Memory B cell (primary cell): ENCODE measurements around the gene SMLR1.
"Not testable (repeated sequence)": the region's sequence is repeated elsewhere in the genome, so short reads cannot be mapped to it uniquely, and the experiment has no call there.

Source experiments
- ATAC-seq: fragments of 150-1000 bp; cut with Tn5 transposase; 2 replicates; pipeline ENCODE4 v1.10.0; 2021; ENCODE audit warnings: low read depth, mild to moderate bottlenecking, moderate library complexity
- DNase-seq, 2 donors: peaks; one replicate each; pipeline ENCODE4 v3.0.0; 2022; ENCODE audit warnings: low spot score in 2 of 2
- H3K27ac Mint-ChIP-seq: one replicate; pipeline ENCODE4 v1.8.0; 2022; ENCODE audit warnings: mild to moderate bottlenecking, moderate library complexity, mixed read lengths
- H3K27me3 Mint-ChIP-seq: one replicate; pipeline ENCODE4 v1.8.0; 2022; ENCODE audit warnings: mixed read lengths
- H3K36me3 Mint-ChIP-seq: one replicate; pipeline ENCODE4 v1.8.0; 2022; ENCODE audit warnings: mild to moderate bottlenecking, mixed read lengths
- H3K4me1 Mint-ChIP-seq: one replicate; pipeline ENCODE4 v1.8.0; 2022; ENCODE audit warnings: mixed read lengths
- H3K4me3 Mint-ChIP-seq: one replicate; pipeline ENCODE4 v1.8.0; 2022; ENCODE audit warnings: mild to moderate bottlenecking, moderate library complexity, mixed read lengths
- H3K9me3 Mint-ChIP-seq: one replicate; pipeline ENCODE4 v1.8.0; 2022; ENCODE audit warnings: mixed read lengths

Gene SMLR1

DNA sequence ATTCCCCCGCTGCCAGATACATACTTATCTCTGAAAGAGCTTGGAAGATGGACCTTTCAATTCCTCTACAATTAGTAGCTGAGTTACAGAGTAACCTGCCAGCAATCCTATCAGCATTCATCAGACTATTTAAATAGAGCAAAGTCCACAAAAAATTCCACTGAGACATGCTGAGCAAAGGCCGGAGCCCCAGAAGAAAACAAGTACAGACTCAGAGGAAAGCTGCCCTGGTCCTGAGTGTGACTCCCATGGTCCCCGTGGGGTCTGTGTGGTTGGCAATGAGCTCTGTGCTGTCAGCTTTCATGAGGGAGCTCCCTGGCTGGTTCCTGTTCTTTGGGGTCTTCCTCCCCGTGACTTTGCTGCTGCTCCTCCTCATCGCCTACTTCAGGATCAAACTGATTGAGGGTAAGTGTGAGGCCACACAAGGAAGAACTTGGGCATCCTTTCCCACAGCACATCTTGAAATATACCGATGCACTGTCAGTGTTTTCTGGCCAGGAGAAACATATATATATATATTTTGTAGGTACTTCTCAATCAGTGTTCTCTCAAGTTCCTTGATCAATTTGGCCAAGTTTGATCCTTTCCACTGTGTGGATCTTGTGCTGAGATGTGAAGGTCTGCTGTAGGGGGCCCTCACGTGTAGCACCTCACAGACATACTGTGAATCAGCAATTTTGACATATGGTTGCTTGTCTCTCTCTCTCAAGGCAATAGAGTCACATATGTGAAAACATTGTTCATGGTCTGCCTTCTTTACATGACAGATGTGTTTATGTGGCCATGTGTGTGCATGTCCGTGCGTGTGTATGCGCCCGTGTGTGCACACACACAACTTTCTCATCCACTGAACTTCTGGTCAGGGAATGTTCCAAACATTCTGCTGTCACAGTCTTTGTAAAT is at the start of gene SMLR1:
Gene SMLR1, plus strand, starts transcription at position 160 of the 903 bp plus-strand sequence. Its CDS starts 8 bp downstream, at position 168.
- peaks cover 2% of the 10 kb centered on the region for H3K27me3 Mint-ChIP-seq
- DNase-seq (no peak), ATAC-seq (no peak)
- no peaks in the 10 kb centered on the region for H3K9me3 Mint-ChIP-seq
- H3K4me3 Mint-ChIP-seq, result no peak within 1 kb of the TSS
- H3K36me3 Mint-ChIP-seq, result no peaks in the 10 kb centered on the region
- H3K4me1 Mint-ChIP-seq, result no peaks in the 10 kb centered on the region
- H3K27ac Mint-ChIP-seq, result no peak within 1 kb of the TSS

DNA sequence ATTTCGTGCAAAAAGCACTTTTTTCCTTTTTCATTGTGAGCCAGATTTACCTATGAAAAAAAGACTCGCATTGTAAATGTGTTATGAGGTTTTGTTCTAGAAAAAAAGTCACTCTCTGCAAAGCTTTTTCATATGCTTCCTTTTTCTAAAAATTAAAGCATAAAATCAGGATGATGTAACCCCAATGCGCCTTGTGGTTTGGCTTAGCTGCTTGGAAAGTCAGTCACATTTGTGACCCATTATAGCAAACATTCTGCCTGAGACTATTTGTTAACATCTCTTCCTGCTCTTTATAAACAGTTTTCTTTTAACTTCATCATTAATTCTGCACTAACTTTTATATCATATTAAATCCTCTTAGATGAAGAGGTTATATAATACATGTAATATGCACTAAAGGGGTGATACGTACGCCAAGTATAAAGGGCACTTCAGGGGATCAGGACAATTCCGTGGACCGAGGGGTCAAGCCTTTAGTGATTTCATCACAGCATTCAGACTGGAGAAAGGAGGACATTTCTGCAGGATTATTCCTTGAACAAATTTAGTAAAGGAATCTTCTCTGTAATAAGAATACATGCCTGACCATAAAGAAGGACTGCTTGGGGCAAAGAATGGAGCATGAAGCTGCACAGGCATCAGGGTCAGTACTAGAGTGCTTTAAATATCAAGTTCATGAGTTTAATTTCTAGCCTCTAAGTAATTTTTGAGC is 48.1 kb upstream of the SMLR1 start:
- Mint-ChIP-seq H3K4me1 (peaks cover 2% of the 10 kb centered on the region), H3K9me3 (no peaks in the 10 kb centered on the region)

GRCh38 chr6:130779658-130780033 is 47.6 kb upstream of the SMLR1 start:
- no peak for DNase-seq
- no peak overlapping the region for H3K27ac Mint-ChIP-seq
- H3K36me3 Mint-ChIP-seq, result no peaks in the 10 kb centered on the region
- ATAC-seq, result no peak
- H3K4me1 Mint-ChIP-seq, result peaks cover 2% of the 10 kb centered on the region
- H3K27me3 Mint-ChIP-seq, result peaks cover 1% of the 10 kb centered on the region
- no peak overlapping the region for H3K4me3 Mint-ChIP-seq
- no peaks in the 10 kb centered on the region for H3K9me3 Mint-ChIP-seq

More for the DNA sequence above, 48.1 kb upstream of the SMLR1 start:
- no peak overlapping the region for H3K27ac Mint-ChIP-seq
- ATAC-seq (no peak), DNase-seq (no peak)
- peaks cover 1% of the 10 kb centered on the region for H3K27me3 Mint-ChIP-seq
- H3K36me3 Mint-ChIP-seq, result no peaks in the 10 kb centered on the region
- no peak overlapping the region for H3K4me3 Mint-ChIP-seq

DNA sequence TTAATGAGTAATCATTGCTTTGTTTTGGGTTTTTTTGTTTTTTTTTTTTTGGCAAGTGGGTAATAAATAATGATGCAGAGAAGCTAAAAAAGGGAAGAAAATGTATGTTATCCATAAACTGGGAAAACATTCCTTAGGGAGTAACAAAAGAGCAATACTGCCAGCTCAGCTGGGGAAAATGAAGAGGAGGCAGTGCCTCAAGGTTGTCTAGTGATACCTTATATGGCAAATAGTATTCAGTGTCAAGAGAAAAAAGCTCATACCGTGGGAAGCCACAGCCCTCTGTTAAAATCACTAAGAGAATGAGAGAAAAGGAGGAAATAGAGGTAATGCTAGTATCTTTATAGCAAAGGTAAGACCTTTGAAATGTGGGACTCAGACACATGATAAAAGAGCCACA is 47.1 kb upstream of the SMLR1 start:
- H3K4me3 Mint-ChIP-seq, result no peak overlapping the region
- peaks cover 1% of the 10 kb centered on the region for H3K27me3 Mint-ChIP-seq
- no peaks in the 10 kb centered on the region for H3K9me3 Mint-ChIP-seq
- ATAC-seq, result no peak
- no peaks in the 10 kb centered on the region for H3K36me3 Mint-ChIP-seq
- H3K4me1 Mint-ChIP-seq, result peaks cover 2% of the 10 kb centered on the region
- no peak overlapping the region for H3K27ac Mint-ChIP-seq
- DNase-seq, result no peak

DNA sequence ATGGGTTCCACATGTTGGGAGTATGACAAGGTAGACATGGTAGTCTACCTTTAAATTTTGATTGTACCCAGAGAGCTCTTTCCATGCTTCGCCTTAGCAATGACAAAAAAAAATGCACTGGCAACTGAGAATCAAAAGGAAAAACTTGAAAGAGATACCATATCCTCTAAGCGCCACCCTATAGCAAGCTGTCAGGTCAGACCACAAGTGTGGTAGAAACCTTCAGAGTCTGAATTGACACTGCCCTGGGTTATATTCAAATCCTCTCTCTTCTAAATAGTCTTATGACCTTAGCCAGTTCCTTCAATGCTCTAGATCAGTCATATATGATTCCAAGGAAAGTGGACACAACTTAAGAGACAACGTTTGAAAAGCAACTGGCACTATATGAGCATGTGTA is 45.6 kb upstream of the SMLR1 start:
- no peak for DNase-seq
- H3K27ac Mint-ChIP-seq, result no peak overlapping the region
- peaks cover 2% of the 10 kb centered on the region for H3K4me1 Mint-ChIP-seq
- ATAC-seq, result no peak
- peaks cover 1% of the 10 kb centered on the region for H3K9me3 Mint-ChIP-seq
- no peak overlapping the region for H3K4me3 Mint-ChIP-seq
- H3K27me3 Mint-ChIP-seq, result peaks cover 3% of the 10 kb centered on the region
- no peaks in the 10 kb centered on the region for H3K36me3 Mint-ChIP-seq

DNA sequence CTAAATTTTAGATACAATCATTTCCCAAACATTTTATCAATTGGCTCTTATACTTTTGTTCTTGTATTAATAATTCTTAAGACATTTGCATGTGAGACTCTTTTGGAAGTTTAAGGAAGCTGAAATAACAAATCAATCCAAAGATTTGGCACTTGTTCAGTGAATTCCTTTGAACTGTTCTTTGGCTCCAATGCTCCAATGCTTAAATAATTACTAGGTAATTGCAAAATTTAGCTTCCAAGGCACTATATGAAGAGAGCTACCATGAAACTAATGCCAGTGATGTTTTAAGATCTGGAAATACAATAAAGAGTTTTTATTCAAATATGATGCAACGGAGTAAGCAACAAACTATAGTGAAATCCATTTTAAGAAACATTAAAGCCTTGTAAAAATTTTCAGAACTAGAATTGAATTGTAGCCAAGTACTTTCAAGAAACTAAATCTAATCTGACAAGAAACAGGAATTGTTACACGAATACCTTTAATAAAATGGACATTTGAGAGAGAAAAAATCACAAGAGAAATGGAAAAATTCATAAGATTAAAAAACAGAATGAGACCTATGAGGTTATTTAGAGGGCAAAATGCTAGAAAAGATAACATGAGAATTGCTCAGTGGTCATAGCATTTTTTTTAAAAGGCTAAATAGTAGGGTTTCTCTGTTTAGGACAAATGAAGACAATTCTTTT is 43.6 kb upstream of the SMLR1 start:
- H3K27me3 Mint-ChIP-seq, result peaks cover 4% of the 10 kb centered on the region
- no peaks in the 10 kb centered on the region for H3K4me1 Mint-ChIP-seq
- ATAC-seq (no peak), DNase-seq (no peak)
- no peak overlapping the region for H3K4me3 Mint-ChIP-seq
- peaks cover 1% of the 10 kb centered on the region for H3K9me3 Mint-ChIP-seq
- H3K36me3 Mint-ChIP-seq, result no peaks in the 10 kb centered on the region
- no peak overlapping the region for H3K27ac Mint-ChIP-seq

- DNase-seq, result no peak
- H3K27ac Mint-ChIP-seq, result no peak overlapping the region
Observed at GRCh38 chr6:130787726-130788500, 39.3 kb upstream of the SMLR1 start.

DNA sequence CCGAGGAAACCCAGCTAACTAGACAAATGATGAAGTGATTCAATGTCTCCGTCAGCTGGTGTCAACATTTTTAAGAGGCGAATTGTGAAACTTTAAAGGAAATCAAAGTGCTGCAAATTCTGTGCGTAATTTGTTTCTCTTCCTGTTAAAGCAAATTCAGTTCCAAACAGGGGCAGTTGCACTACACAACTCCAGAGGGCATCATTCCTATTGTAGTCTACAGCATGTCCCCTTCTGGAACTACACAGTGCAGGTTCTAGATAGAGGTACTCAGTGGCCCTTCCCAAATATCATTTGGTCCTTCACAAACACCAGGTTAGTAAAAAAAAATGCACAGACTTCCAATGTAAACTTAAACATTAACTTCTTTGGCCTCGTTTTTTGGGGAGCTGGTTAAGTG is 38.3 kb upstream of the SMLR1 start:
- peaks cover 1% of the 10 kb centered on the region for H3K9me3 Mint-ChIP-seq
- H3K4me3 Mint-ChIP-seq, result no peak overlapping the region
- ATAC-seq (no peak), DNase-seq (no peak)
- H3K36me3 Mint-ChIP-seq, result no peaks in the 10 kb centered on the region
- H3K27me3 Mint-ChIP-seq, result peaks cover 6% of the 10 kb centered on the region
- no peak overlapping the region for H3K27ac Mint-ChIP-seq
- H3K4me1 Mint-ChIP-seq, result no peaks in the 10 kb centered on the region

More at GRCh38 chr6:130787726-130788500, 39.3 kb upstream of the SMLR1 start:
- Mint-ChIP-seq H3K36me3 (no peaks in the 10 kb centered on the region), H3K4me3 (no peak overlapping the region), H3K9me3 (peaks cover 1% of the 10 kb centered on the region), H3K4me1 (no peaks in the 10 kb centered on the region), H3K27me3 (peaks cover 6% of the 10 kb centered on the region)
- no peak for ATAC-seq

- Mint-ChIP-seq H3K4me1 (no peaks in the 10 kb centered on the region), H3K9me3 (peaks cover 8% of the 10 kb centered on the region), H3K4me3 (no peak overlapping the region), H3K27ac (no peak overlapping the region), H3K36me3 (no peaks in the 10 kb centered on the region), H3K27me3 (peaks cover 2% of the 10 kb centered on the region)
- DNase-seq, result no peak
- ATAC-seq, result no peak
Observed at GRCh38 chr6:130794010-130794697, 33.1 kb upstream of the SMLR1 start.

DNA sequence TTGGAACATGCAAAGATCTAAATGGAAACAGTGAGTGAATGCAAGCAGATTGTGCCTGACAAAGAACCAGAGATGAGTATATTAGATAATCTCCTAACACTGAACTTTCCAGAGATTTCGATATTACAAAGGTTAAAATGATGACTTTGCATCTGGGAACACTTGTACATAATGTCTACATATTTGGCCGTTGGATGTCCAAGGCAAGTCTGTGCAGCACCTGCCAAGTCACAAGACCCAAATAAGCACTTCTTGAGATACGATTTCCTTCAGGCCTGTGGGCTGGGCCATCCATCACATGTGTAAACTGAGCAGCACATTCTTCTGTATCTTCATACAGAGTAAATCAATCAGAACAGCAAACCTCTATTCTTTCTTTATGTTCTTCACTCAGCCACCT is 32.5 kb upstream of the SMLR1 start:
- Mint-ChIP-seq H3K4me1 (no peaks in the 10 kb centered on the region), H3K27ac (no peak overlapping the region), H3K4me3 (no peak overlapping the region), H3K9me3 (peaks cover 8% of the 10 kb centered on the region), H3K36me3 (no peaks in the 10 kb centered on the region), H3K27me3 (peaks cover under 1% of the 10 kb centered on the region)
- ATAC-seq (no peak), DNase-seq (no peak)

GRCh38 chr6:130796313-130796905 is 30.8 kb upstream of the SMLR1 start:
- no peak for DNase-seq
- H3K4me3 Mint-ChIP-seq, result no peak overlapping the region

GRCh38 chr6:130797061-130797460 is 30.1 kb upstream of the SMLR1 start:
- Mint-ChIP-seq H3K9me3 (peaks cover 9% of the 10 kb centered on the region), H3K36me3 (no peaks in the 10 kb centered on the region), H3K4me3 (no peak overlapping the region), H3K27me3 (no peaks in the 10 kb centered on the region), H3K4me1 (no peaks in the 10 kb centered on the region), H3K27ac (no peak overlapping the region)
- no peak for DNase-seq
- ATAC-seq, result no peak

More at GRCh38 chr6:130796313-130796905, 30.8 kb upstream of the SMLR1 start:
- Mint-ChIP-seq H3K4me1 (no peaks in the 10 kb centered on the region), H3K27me3 (no peaks in the 10 kb centered on the region), H3K36me3 (no peaks in the 10 kb centered on the region), H3K27ac (no peak overlapping the region), H3K9me3 (peaks cover 9% of the 10 kb centered on the region)
- ATAC-seq, result no peak

DNA sequence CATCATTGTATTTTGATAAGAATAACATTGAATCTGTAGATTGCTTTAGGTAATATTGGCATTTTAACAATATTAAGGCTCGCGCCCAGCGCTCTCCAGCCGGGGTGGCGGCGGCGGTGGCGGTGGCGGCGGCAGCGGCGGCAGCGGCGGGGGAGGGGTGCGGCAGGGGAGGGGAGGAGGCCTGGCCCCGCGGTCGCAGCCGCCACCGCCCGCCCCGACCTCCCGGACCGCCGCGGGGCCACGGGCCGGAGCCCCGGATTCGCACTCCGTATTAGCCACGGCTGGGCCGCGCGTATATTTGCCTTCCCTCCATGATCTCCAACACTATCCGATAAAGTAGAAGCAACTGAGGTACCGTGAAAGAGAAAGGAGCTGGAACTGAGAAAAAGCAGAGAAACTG is 25.8 kb upstream of the SMLR1 start:
- DNase-seq, ATAC-seq, H3K27me3 Mint-ChIP-seq, H3K4me3 Mint-ChIP-seq, H3K36me3 Mint-ChIP-seq, H3K27ac Mint-ChIP-seq, H3K9me3 Mint-ChIP-seq, H3K4me1 Mint-ChIP-seq: not testable (repeated sequence)
